ENCODE data around the gene UBE2E2.
"Not testable (repeated sequence)": the region's sequence is repeated elsewhere in the genome, so short reads cannot be mapped to it uniquely, and the experiment has no call there.

Gene UBE2E2

DNA sequence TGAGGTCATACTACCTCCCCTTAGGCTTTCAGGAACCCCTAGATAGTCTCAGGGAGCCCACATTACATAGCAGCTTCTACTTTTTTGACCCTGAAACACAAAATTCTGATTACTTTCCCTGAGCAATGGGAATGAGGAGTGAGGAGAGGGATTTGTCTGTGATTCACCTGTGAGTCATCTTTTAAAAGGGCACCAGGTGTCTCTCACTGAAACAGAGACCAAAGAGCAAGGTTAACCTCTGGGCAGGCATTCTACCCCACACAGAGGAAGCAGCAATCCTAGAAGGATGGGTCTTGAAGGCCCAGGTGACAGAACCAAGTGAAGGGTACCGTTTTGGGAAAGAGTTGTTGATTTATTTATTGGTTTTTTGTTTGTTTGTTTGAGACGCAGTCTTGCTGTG lies 31.1 kb upstream of the UBE2E2 start:
- no peak for ATAC-seq
- TF ChIP-seq, protein P1, sequence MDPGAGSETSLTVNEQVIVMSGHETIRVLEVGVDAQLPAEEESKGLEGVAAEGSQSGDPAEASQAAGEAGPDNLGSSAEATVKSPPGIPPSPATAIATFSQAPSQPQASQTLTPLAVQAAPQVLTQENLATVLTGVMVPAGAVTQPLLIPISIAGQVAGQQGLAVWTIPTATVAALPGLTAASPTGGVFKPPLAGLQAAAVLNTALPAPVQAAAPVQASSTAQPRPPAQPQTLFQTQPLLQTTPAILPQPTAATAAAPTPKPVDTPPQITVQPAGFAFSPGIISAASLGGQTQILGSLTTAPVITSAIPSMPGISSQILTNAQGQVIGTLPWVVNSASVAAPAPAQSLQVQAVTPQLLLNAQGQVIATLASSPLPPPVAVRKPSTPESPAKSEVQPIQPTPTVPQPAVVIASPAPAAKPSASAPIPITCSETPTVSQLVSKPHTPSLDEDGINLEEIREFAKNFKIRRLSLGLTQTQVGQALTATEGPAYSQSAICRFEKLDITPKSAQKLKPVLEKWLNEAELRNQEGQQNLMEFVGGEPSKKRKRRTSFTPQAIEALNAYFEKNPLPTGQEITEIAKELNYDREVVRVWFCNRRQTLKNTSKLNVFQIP (CRISPR knock-in tag; IDR thresholded peaks at IDR 0.05; ENCODE audit: borderline replicate concordance, low read depth) = no peak
- TF ChIP-seq ARNTL (CRISPR knock-in tag; IDR thresholded peaks at IDR 0.05; ENCODE audit: borderline replicate concordance, low read depth) (no peak), SNAI2 (CRISPR knock-in tag; IDR thresholded peaks at IDR 0.05) (no peak), PPARA (CRISPR knock-in tag; IDR thresholded peaks at IDR 0.05; ENCODE audit: borderline replicate concordance) (no peak), GLIS3 (CRISPR knock-in tag; IDR thresholded peaks at IDR 0.05) (no peak), ISL1 (CRISPR knock-in tag; IDR thresholded peaks at IDR 0.05) (no peak), ESRRG (CRISPR knock-in tag; IDR thresholded peaks at IDR 0.05) (no peak), ZC3H10 (CRISPR knock-in tag; IDR thresholded peaks at IDR 0.05) (no peak), ZNF565 (CRISPR knock-in tag; conservative IDR thresholded peaks at IDR 0.05; ENCODE audit: low read depth) (no peak), ZNF8 (CRISPR knock-in tag; IDR thresholded peaks at IDR 0.05) (no peak), RARB (CRISPR knock-in tag; IDR thresholded peaks at IDR 0.05) (no peak), TOX (CRISPR knock-in tag; IDR thresholded peaks at IDR 0.05; ENCODE audit: borderline replicate concordance) (no peak), CSDC2 (CRISPR knock-in tag; IDR thresholded peaks at IDR 0.05) (no peak), ZFP30 (CRISPR knock-in tag; IDR thresholded peaks at IDR 0.05) (no peak), OSR1 (CRISPR knock-in tag; IDR thresholded peaks at IDR 0.05) (no peak), TCF4 (CRISPR knock-in tag; IDR thresholded peaks at IDR 0.05; ENCODE audit: borderline replicate concordance) (no peak), ZNF70 (CRISPR knock-in tag; IDR thresholded peaks at IDR 0.05) (no peak)
- TF ChIP-seq, protein P2, sequence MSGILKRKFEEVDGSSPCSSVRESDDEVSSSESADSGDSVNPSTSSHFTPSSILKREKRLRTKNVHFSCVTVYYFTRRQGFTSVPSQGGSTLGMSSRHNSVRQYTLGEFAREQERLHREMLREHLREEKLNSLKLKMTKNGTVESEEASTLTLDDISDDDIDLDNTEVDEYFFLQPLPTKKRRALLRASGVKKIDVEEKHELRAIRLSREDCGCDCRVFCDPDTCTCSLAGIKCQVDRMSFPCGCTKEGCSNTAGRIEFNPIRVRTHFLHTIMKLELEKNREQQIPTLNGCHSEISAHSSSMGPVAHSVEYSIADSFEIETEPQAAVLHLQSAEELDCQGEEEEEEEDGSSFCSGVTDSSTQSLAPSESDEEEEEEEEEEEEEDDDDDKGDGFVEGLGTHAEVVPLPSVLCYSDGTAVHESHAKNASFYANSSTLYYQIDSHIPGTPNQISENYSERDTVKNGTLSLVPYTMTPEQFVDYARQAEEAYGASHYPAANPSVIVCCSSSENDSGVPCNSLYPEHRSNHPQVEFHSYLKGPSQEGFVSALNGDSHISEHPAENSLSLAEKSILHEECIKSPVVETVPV (CRISPR knock-in tag; IDR thresholded peaks at IDR 0.05) = no peak
- TF ChIP-seq, protein P3, sequence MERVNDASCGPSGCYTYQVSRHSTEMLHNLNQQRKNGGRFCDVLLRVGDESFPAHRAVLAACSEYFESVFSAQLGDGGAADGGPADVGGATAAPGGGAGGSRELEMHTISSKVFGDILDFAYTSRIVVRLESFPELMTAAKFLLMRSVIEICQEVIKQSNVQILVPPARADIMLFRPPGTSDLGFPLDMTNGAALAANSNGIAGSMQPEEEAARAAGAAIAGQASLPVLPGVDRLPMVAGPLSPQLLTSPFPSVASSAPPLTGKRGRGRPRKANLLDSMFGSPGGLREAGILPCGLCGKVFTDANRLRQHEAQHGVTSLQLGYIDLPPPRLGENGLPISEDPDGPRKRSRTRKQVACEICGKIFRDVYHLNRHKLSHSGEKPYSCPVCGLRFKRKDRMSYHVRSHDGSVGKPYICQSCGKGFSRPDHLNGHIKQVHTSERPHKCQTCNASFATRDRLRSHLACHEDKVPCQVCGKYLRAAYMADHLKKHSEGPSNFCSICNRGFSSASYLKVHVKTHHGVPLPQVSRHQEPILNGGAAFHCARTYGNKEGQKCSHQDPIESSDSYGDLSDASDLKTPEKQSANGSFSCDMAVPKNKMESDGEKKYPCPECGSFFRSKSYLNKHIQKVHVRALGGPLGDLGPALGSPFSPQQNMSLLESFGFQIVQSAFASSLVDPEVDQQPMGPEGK (CRISPR knock-in tag; IDR thresholded peaks at IDR 0.05; ENCODE audit: borderline replicate concordance) = no peak
- TF ChIP-seq, protein P4, sequence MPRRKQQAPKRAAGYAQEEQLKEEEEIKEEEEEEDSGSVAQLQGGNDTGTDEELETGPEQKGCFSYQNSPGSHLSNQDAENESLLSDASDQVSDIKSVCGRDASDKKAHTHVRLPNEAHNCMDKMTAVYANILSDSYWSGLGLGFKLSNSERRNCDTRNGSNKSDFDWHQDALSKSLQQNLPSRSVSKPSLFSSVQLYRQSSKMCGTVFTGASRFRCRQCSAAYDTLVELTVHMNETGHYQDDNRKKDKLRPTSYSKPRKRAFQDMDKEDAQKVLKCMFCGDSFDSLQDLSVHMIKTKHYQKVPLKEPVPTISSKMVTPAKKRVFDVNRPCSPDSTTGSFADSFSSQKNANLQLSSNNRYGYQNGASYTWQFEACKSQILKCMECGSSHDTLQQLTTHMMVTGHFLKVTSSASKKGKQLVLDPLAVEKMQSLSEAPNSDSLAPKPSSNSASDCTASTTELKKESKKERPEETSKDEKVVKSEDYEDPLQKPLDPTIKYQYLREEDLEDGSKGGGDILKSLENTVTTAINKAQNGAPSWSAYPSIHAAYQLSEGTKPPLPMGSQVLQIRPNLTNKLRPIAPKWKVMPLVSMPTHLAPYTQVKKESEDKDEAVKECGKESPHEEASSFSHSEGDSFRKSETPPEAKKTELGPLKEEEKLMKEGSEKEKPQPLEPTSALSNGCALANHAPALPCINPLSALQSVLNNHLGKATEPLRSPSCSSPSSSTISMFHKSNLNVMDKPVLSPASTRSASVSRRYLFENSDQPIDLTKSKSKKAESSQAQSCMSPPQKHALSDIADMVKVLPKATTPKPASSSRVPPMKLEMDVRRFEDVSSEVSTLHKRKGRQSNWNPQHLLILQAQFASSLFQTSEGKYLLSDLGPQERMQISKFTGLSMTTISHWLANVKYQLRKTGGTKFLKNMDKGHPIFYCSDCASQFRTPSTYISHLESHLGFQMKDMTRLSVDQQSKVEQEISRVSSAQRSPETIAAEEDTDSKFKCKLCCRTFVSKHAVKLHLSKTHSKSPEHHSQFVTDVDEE (CRISPR knock-in tag; IDR thresholded peaks at IDR 0.05) = no peak

DNA sequence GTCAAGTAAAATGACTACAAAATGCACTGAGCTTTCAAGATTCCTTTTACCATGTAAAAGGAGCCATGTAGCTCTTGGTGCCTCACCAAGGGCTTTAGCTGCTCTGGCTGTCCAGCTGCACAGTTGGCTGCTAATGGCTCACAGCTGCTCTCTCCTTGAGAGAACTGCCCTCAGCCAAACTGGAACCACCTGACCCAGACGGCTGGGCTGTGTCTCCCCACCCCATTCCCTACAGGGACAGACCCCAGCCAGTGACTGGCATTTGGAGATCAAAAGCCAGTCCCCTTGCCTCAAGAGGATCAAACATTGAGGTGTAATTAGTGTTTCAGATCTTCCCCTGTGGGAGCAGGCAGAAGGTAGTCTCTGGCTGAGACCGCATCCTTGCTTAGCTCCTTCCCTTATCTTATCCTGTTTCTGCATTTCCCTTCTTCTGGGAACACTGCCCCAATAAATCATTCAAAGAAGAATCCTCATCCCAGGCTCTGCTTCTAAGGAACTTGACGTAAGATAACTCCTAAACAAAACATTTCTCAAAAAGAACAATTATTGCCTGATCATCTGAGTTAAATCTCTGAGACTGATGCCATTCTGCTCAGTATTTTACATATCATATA lies 28.6 kb upstream of the UBE2E2 start:
- ATAC-seq = no peak
- TF ChIP-seq, protein P1 (CRISPR knock-in tag; IDR thresholded peaks at IDR 0.05; ENCODE audit: borderline replicate concordance, low read depth) = no peak
- TF ChIP-seq ZC3H10 (CRISPR knock-in tag; IDR thresholded peaks at IDR 0.05) = no peak

DNA sequence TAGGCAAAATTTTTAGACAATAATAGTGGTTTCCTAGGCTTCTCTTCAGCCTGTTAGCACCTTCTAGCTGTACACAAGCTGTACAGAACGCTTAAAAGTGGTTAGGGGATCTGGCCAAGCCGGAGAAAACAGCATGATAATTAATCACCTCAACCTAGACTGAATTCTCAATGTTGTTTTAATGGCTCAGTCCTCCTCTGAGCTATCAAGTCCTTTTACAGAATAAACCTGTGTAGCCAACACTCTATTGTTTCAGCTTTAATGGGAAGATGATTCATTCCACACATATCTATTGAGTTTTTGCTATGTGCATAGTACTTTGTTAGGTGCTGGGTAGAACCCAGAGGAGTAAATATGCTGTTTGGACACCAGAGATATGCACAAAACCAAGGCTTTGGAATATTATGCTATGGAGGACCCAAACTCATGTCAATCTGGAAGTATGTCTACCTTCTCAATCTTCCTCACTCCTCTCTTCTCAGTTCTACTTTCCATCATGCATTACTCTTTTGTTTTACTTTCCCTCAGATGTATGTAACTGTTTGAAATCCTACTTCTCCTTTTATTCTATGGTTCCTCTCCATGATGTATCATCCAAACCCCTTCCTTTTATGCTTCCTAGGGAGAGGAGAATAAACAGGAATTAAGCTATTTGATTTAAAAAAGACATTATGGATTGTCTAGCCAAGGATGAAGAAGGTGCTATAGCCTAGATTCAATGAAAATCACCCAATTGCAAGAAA lies 27.6 kb upstream of the UBE2E2 start:
- ATAC-seq = no peak
- TF ChIP-seq TOX (CRISPR knock-in tag; IDR thresholded peaks at IDR 0.05; ENCODE audit: borderline replicate concordance) (no peak), PPARA (CRISPR knock-in tag; IDR thresholded peaks at IDR 0.05; ENCODE audit: borderline replicate concordance) (no peak), TCF4 (CRISPR knock-in tag; IDR thresholded peaks at IDR 0.05; ENCODE audit: borderline replicate concordance) (no peak)
- TF ChIP-seq, protein P3 (CRISPR knock-in tag; IDR thresholded peaks at IDR 0.05; ENCODE audit: borderline replicate concordance) = no peak

DNA sequence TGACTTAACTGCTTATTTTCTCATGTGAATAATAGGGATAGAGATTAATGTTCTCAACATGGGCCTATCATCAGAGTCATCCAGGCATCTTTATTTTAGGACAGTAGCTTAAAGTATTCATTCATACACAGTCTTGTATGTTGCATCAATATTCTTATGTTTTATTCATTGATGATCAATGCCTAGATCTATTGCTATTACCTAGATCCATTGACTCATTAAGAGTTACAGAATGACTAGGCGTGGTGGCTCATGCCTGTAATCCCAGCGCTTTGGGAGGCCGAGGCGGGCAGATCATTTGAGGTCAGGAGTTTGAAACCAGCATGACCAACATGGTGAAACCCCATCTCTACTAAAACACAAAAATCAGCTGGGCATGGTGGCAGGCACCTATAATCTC lies 26.3 kb upstream of the UBE2E2 start:
- not testable (repeated sequence) for ATAC-seq
